ENCODE measurements around the gene CBY2. TPM values are rescaled to one million over a fixed set of nuclear protein-coding genes. Genes with fewer than 3 reads are reported as not detected.

The CBY2 gene
- total and polyA plus RNA-seq, 2 donors from 2014 or later: 0.22 TPM; not detected in 1

DNA sequence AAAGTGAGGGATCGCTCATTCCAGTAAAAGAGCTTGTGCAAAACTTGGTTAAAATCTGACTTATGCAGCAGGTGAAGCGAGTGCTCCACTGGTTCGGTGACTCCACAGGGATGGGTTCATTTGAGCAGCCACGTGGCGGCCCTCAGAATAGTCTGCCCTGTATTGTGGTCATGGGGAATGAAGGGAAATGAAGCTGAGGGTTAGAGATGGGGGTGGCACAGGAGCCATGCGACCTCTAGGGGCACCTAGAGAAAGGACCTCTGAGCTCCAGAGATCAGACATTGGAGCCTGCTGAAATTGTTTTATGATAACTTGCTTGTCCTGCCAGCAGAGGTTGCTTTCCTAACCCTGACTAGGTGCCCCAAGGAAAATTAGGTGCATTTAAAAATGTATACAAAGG is 26.6 kb downstream of the CBY2 start:
- peak in 1 of 5 donors; percentile 32 for DNase-seq
- H3K27ac ChIP-seq (ENCODE audit: low read depth in 2 of 2, low read length in 2 of 2): no peak overlapping the region
- intact Hi-C loops (cut with DNase I): no loop called here
- FAIRE-seq: no peak
- H3K9ac ChIP-seq (ENCODE audit: low read length in 3 of 3): no peak overlapping the region
- H3K27me3 ChIP-seq (ENCODE audit: control insufficient read depth, insufficient read depth, low read length): no peaks in the 10 kb centered on the region
- no peaks in the 10 kb centered on the region for H3K4me1 ChIP-seq (ENCODE audit: control insufficient read depth in 2 of 3, insufficient read depth in 2 of 3, low read depth in 1 of 3, low read length in 3 of 3)
- H3K9me3 ChIP-seq (ENCODE audit: control insufficient read depth in 2 of 3, insufficient read depth in 1 of 3, low read length in 3 of 3): no peaks in the 10 kb centered on the region
- H3K36me3 ChIP-seq (ENCODE audit: control insufficient read depth in 2 of 3, insufficient read depth in 3 of 3, low read length in 3 of 3): no peaks in the 10 kb centered on the region
- TF ChIP-seq CTCF (IDR thresholded peaks at IDR 0.05; ENCODE audit: borderline replicate concordance, extremely low read depth, insufficient read depth): no peak
- H3K4me3 ChIP-seq (ENCODE audit: low read length in 3 of 3): no peak overlapping the region

DNA sequence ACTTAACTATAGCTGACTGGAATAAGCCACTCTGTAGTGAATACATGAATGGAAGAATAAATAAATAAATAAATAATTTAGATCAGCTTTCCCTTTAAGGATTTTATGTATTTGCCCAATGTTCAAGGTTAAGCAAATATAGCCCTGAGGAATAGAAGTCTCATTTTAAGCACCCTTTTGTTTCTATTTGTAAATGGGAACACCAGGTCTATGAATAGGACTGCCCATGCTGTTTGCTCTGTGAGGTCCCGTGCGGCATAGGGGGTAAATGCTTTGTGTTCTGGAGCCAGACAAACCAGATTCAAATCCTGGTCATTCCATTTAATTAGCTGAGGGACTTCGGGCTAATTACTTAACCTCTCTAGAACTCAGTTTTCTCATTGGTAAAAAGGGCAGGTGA is 29.3 kb downstream of the CBY2 start:
- no peaks in the 10 kb centered on the region for H3K36me3 ChIP-seq (ENCODE audit: control insufficient read depth in 2 of 3, insufficient read depth in 3 of 3, low read length in 3 of 3)
- TF ChIP-seq CTCF (IDR thresholded peaks at IDR 0.05; ENCODE audit: borderline replicate concordance, extremely low read depth, insufficient read depth): no peak
- intact Hi-C loops (cut with DNase I): no loop called here
- H3K4me3 ChIP-seq (ENCODE audit: low read length in 3 of 3): no peak overlapping the region
- no peaks in the 10 kb centered on the region for H3K27me3 ChIP-seq (ENCODE audit: control insufficient read depth, insufficient read depth, low read length)
- DNase-seq (no peak), FAIRE-seq (no peak)
- H3K27ac ChIP-seq (ENCODE audit: low read depth in 2 of 2, low read length in 2 of 2): no peak overlapping the region
- H3K4me1 ChIP-seq (ENCODE audit: control insufficient read depth in 2 of 3, insufficient read depth in 2 of 3, low read depth in 1 of 3, low read length in 3 of 3): no peaks in the 10 kb centered on the region
- no peak overlapping the region for H3K9ac ChIP-seq (ENCODE audit: low read length in 3 of 3)
- no peaks in the 10 kb centered on the region for H3K9me3 ChIP-seq (ENCODE audit: control insufficient read depth in 2 of 3, insufficient read depth in 1 of 3, low read length in 3 of 3)

- H3K27ac ChIP-seq (ENCODE audit: low read depth in 2 of 2, low read length in 2 of 2): no peak overlapping the region
- FAIRE-seq: no peak
- H3K4me1 ChIP-seq (ENCODE audit: control insufficient read depth in 2 of 3, insufficient read depth in 2 of 3, low read depth in 1 of 3, low read length in 3 of 3): no peaks in the 10 kb centered on the region
- TF ChIP-seq CTCF (IDR thresholded peaks at IDR 0.05; ENCODE audit: borderline replicate concordance, extremely low read depth, insufficient read depth): no peak
- no peak for DNase-seq
- H3K9me3 ChIP-seq (ENCODE audit: control insufficient read depth in 2 of 3, insufficient read depth in 1 of 3, low read length in 3 of 3): no peaks in the 10 kb centered on the region
- H3K36me3 ChIP-seq (ENCODE audit: control insufficient read depth in 2 of 3, insufficient read depth in 3 of 3, low read length in 3 of 3): no peaks in the 10 kb centered on the region
- H3K9ac ChIP-seq (ENCODE audit: low read length in 3 of 3): no peak overlapping the region
- no peak overlapping the region for H3K4me3 ChIP-seq (ENCODE audit: low read length in 3 of 3)
- no peaks in the 10 kb centered on the region for H3K27me3 ChIP-seq (ENCODE audit: control insufficient read depth, insufficient read depth, low read length)
- intact Hi-C loops (cut with DNase I): no loop called here
Observed at GRCh38 chr13:45732916-45733315, 30.8 kb downstream of the CBY2 start.

- no peaks in the 10 kb centered on the region for H3K4me1 ChIP-seq (ENCODE audit: control insufficient read depth in 2 of 3, insufficient read depth in 2 of 3, low read depth in 1 of 3, low read length in 3 of 3)
- H3K9me3 ChIP-seq (ENCODE audit: control insufficient read depth in 2 of 3, insufficient read depth in 1 of 3, low read length in 3 of 3): no peaks in the 10 kb centered on the region
- TF ChIP-seq CTCF (IDR thresholded peaks at IDR 0.05; ENCODE audit: borderline replicate concordance, extremely low read depth, insufficient read depth): no peak
- H3K36me3 ChIP-seq (ENCODE audit: control insufficient read depth in 2 of 3, insufficient read depth in 3 of 3, low read length in 3 of 3): no peaks in the 10 kb centered on the region
- no peak overlapping the region for H3K9ac ChIP-seq (ENCODE audit: low read length in 3 of 3)
- H3K27me3 ChIP-seq (ENCODE audit: control insufficient read depth, insufficient read depth, low read length): no peaks in the 10 kb centered on the region
- H3K4me3 ChIP-seq (ENCODE audit: low read length in 3 of 3): no peak overlapping the region
- intact Hi-C loops (cut with DNase I): no loop called here
- no peak for DNase-seq
- no peak for FAIRE-seq
- H3K27ac ChIP-seq (ENCODE audit: low read depth in 2 of 2, low read length in 2 of 2): no peak overlapping the region
Observed at GRCh38 chr13:45733361-45733760, 31.2 kb downstream of the CBY2 start.

Data from kidney (tissue), 14 donors.